ENCODE measurements around the gene XRCC6. TPM values are rescaled to one million over a fixed set of nuclear protein-coding genes. Genes with fewer than 3 reads are reported as not detected.

XRCC6 gene
- total RNA-seq, 1 donor from 2014 or later = 546 TPM

DNA sequence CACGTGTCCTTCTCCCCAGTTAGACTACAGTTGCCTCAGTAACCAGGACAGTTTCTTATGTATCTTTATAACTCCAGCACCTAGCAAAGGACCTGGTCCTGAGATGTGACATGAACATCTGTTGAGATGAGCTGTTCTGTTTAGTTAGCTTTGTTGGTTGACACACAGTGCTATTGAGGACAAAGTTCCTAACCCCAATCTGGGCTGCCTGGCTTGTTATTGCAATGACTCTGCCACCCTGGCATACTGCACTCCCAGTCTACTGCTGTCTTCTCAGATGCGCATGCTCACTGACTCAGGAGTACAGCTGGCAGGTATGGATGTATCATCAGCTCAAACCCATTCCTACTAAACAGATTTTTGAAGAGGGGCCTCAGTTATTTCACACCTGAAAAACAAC is 7.6 kb upstream of the XRCC6 start:
- Histone ChIP-seq H2AFZ (replicated peaks) (no peak overlapping the region), H3K4me1 (no peaks in the 10 kb centered on the region), H3K9me3 (ENCODE audit: low read depth) (no peaks in the 10 kb centered on the region), H3K4me3 (no peak overlapping the region), H3K4me2 (no peak overlapping the region), H3F3A (ENCODE audit: low read depth) (no peaks in the 10 kb centered on the region), H3K36me3 (no peaks in the 10 kb centered on the region), H3K9ac (no peak overlapping the region), H3K27me3 (no peaks in the 10 kb centered on the region), H4K20me1 (ENCODE audit: low read depth) (peaks cover 4% of the 10 kb centered on the region), H3K27ac (no peak overlapping the region), H3K79me2 (ENCODE audit: low read depth) (peaks cover 25% of the 10 kb centered on the region)
- Mint-ChIP-seq H3K9me3 (no peaks in the 10 kb centered on the region), H3K4me3 (no peak overlapping the region), H3K4me1 (peaks cover 2% of the 10 kb centered on the region), H3K27me3 (ENCODE audit: insufficient read depth, low read depth) (peaks cover 3% of the 10 kb centered on the region), H3K27ac (no peak overlapping the region), H3K36me3 (peaks cover 8% of the 10 kb centered on the region)
- TF ChIP-seq EZH2 (IDR thresholded peaks at IDR 0.05) (no peak), EZH2phosphoT487 (IDR thresholded peaks at IDR 0.05) (no peak)
- TF ChIP-seq, protein P1, sequence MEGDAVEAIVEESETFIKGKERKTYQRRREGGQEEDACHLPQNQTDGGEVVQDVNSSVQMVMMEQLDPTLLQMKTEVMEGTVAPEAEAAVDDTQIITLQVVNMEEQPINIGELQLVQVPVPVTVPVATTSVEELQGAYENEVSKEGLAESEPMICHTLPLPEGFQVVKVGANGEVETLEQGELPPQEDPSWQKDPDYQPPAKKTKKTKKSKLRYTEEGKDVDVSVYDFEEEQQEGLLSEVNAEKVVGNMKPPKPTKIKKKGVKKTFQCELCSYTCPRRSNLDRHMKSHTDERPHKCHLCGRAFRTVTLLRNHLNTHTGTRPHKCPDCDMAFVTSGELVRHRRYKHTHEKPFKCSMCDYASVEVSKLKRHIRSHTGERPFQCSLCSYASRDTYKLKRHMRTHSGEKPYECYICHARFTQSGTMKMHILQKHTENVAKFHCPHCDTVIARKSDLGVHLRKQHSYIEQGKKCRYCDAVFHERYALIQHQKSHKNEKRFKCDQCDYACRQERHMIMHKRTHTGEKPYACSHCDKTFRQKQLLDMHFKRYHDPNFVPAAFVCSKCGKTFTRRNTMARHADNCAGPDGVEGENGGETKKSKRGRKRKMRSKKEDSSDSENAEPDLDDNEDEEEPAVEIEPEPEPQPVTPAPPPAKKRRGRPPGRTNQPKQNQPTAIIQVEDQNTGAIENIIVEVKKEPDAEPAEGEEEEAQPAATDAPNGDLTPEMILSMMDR (IDR thresholded peaks at IDR 0.05) = no peak
- no peak for DNase-seq (ENCODE audit: low spot score)

DNA sequence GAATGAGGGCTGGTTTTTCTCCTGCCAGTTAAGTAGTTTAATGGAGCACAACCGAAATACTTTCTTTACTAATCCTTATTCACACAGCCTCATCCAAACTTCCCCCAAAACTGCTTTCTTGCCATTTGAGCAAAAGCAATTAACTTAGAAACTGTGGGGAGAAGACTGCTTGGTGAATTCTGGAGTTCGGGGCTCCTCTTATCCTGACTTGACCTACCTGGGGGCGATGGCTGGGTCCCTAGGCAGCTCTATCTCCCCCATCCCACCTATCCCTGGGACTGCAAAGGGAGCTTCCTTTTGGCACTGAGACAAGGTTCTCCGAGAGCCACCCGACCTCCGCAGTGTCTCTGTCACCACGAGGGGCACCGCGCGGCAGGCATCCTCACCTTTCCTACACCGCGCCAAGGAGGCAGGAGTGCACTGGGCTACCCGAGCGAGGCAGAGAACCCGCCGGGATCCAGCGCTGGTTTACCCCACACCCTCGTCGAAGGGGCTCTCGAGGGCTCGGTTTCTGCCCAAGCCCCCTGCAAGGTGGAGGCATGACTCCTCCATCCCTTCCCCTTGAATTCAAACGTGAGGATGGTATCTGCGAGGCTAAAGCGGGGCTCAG is 1.0 kb upstream of the XRCC6 start:
- DNase-seq (ENCODE audit: low spot score) = peak; percentile 68
- peak overlapping the region; percentile 20 for H3K9ac ChIP-seq
- peak overlapping the region; percentile 98 for H3K4me3 Mint-ChIP-seq
- no peaks in the 10 kb centered on the region for H3K27me3 ChIP-seq
- H3K79me2 ChIP-seq (ENCODE audit: low read depth) = peaks cover 80% of the 10 kb centered on the region
- H3F3A ChIP-seq (ENCODE audit: low read depth) = peaks cover 35% of the 10 kb centered on the region
- peak overlapping the region; percentile 88 for H3K4me2 ChIP-seq
- H3K9me3 Mint-ChIP-seq = no peaks in the 10 kb centered on the region
- no peak for TF ChIP-seq EZH2phosphoT487 (IDR thresholded peaks at IDR 0.05)
- TF ChIP-seq EZH2 (IDR thresholded peaks at IDR 0.05) = no peak
- TF ChIP-seq, protein P1 (IDR thresholded peaks at IDR 0.05) = no peak
- peak overlapping the region; percentile 59 for H2AFZ ChIP-seq (replicated peaks)
- peaks cover 17% of the 10 kb centered on the region for H3K4me1 ChIP-seq
- H3K9me3 ChIP-seq (ENCODE audit: low read depth) = no peaks in the 10 kb centered on the region
- H3K27ac Mint-ChIP-seq = no peak overlapping the region
- H3K36me3 ChIP-seq = peaks cover 13% of the 10 kb centered on the region
- peak overlapping the region; percentile 58 for H3K4me3 ChIP-seq
- peaks cover 5% of the 10 kb centered on the region for H3K27me3 Mint-ChIP-seq (ENCODE audit: insufficient read depth, low read depth)
- peak overlapping the region; percentile 12 for H3K27ac ChIP-seq
- H3K36me3 Mint-ChIP-seq = peaks cover 14% of the 10 kb centered on the region
- H4K20me1 ChIP-seq (ENCODE audit: low read depth) = peaks cover 25% of the 10 kb centered on the region
- H3K4me1 Mint-ChIP-seq = peaks cover 24% of the 10 kb centered on the region

DNA sequence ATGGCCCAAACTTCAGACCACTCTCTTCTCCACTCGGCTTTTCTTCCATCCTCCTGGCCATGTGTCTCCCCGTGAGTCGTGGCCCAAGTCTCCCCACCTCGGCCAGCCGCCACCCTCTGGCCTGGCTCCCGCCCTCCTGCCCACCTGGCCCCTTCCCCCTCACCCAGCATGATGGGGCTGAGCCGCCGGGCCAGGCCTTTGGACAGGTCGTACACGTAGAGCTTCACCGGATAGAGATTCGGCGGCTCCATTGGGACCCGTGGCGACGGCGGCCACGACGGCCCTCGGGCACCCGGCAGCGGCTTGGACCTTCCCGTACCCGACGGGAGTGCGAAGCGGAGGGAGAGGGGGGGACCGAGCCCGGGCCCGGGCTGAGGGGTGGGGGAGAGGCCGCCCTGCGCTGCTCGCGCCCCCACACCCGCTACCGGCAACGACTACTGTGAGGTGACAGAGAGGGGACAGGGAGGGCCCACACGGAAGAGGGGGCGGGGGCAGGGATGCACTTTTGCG is 451 bp upstream of the XRCC6 start, which contains the start of gene DESI1:
TSS of gene DESI1 (minus strand) at position 455 of the 510 bp plus-strand sequence. CDS start at position 251, 204 bp downstream.
- peak within 1 kb of the TSS; percentile 92 for H3K9ac ChIP-seq
- H3K79me2 ChIP-seq (ENCODE audit: low read depth) = peaks cover 83% of the 10 kb centered on the region
- H3K4me3 ChIP-seq = peak within 1 kb of the TSS; percentile 58

More for the DNA sequence above, 451 bp upstream of the XRCC6 start, which contains the start of gene DESI1:
- Histone ChIP-seq H3K9me3 (ENCODE audit: low read depth) (no peaks in the 10 kb centered on the region), H3K27me3 (no peaks in the 10 kb centered on the region), H3K27ac (peak within 1 kb of the TSS; percentile 97), H3F3A (ENCODE audit: low read depth) (peaks cover 35% of the 10 kb centered on the region), H4K20me1 (ENCODE audit: low read depth) (peaks cover 30% of the 10 kb centered on the region), H3K36me3 (peaks cover 19% of the 10 kb centered on the region), H3K4me2 (peak within 1 kb of the TSS; percentile 92), H3K4me1 (peaks cover 17% of the 10 kb centered on the region), H2AFZ (replicated peaks) (peak within 1 kb of the TSS; percentile 80)
- Mint-ChIP-seq H3K4me3 (peak within 1 kb of the TSS; percentile 98), H3K27ac (peak within 1 kb of the TSS; percentile 94), H3K36me3 (peaks cover 19% of the 10 kb centered on the region), H3K4me1 (peaks cover 23% of the 10 kb centered on the region), H3K9me3 (no peaks in the 10 kb centered on the region), H3K27me3 (ENCODE audit: insufficient read depth, low read depth) (peaks cover 5% of the 10 kb centered on the region)
- TF ChIP-seq, protein P1 (IDR thresholded peaks at IDR 0.05) = no peak
- TF ChIP-seq EZH2phosphoT487 (IDR thresholded peaks at IDR 0.05) = no peak
- no peak for DNase-seq (ENCODE audit: low spot score)
